OCI-LY1 (cell line): ENCODE data around the gene PCDH15.

Experiments used
- H2AFZ ChIP-seq: fragments of 200-600 bp; sonication (generic), shearing (Covaris generic); 2 replicates; pipeline ENCODE4 v1.6.0; 2014; ENCODE audit warnings: antibody characterized with exemption, mild to moderate bottlenecking, low read length
- H3F3A ChIP-seq: fragments of 200-600 bp; sonication (generic), shearing (Covaris generic); 2 replicates; pipeline ENCODE4 v1.6.0; 2014; ENCODE audit warnings: mild to moderate bottlenecking, antibody characterized with exemption, low read length, moderate library complexity; ENCODE audit not compliant: insufficient read depth
- H3K27ac ChIP-seq: fragments of 200-600 bp; sonication (generic); 2 replicates; pipeline ENCODE4 v1.5.1; 2014; ENCODE audit warnings: low read length, mixed run types, mild to moderate bottlenecking, low read depth; ENCODE audit not compliant: poor library complexity, severe bottlenecking
- H3K27me3 ChIP-seq: fragments of 200-600 bp; sonication (generic); 2 replicates; pipeline ENCODE4 v1.6.0; 2014; ENCODE audit warnings: antibody characterized with exemption, mild to moderate bottlenecking, low read length, moderate library complexity; ENCODE audit not compliant: insufficient read depth
- H3K36me3 ChIP-seq: fragments of 200-600 bp; sonication (generic); 2 replicates; pipeline ENCODE4 v1.6.1; 2014; ENCODE audit warnings: mild to moderate bottlenecking, antibody characterized with exemption, low read length, moderate library complexity, mixed read lengths; ENCODE audit not compliant: insufficient read depth
- H3K4me1 ChIP-seq: fragments of 200-600 bp; sonication (generic); 2 replicates; pipeline ENCODE4 v1.5.1; 2014; ENCODE audit warnings: mild to moderate bottlenecking, low read length, moderate library complexity; ENCODE audit not compliant: insufficient read depth, severe bottlenecking
- H3K4me2 ChIP-seq: fragments of 200-600 bp; sonication (generic), shearing (Covaris generic); 2 replicates; pipeline ENCODE4 v1.6.1; 2014; ENCODE audit warnings: low read length
- H3K4me3 ChIP-seq: fragments of 200-600 bp; sonication (generic); 2 replicates; pipeline ENCODE4 v1.5.1; 2014; ENCODE audit warnings: low read length, low read depth, mild to moderate bottlenecking, mixed read lengths; ENCODE audit not compliant: poor library complexity, severe bottlenecking
- H3K79me2 ChIP-seq: fragments of 200-600 bp; shearing (Covaris generic); 2 replicates; pipeline ENCODE4 v1.6.1; 2016; ENCODE audit warnings: mixed run types, low read length, mixed read lengths; ENCODE audit not compliant: insufficient read depth
- H3K9ac ChIP-seq: fragments of 200-600 bp; sonication (generic), shearing (Covaris generic); 2 replicates; pipeline ENCODE4 v1.6.1; 2014; ENCODE audit warnings: mild to moderate bottlenecking, low read length, mixed read lengths
- H3K9me2 ChIP-seq: fragments of 200-600 bp; sonication (generic), shearing (Covaris generic); 2 replicates; pipeline ENCODE4 v1.6.1; 2014; ENCODE audit warnings: low read depth, mild to moderate bottlenecking, low read length, mixed read lengths
- H3K9me3 ChIP-seq: fragments of 200-600 bp; shearing (Covaris generic); 2 replicates; pipeline ENCODE4 v1.6.1; 2014; ENCODE audit warnings: low read length, mixed read lengths
- H4K20me1 ChIP-seq: fragments of 200-600 bp; sonication (generic), shearing (Covaris generic); 2 replicates; pipeline ENCODE4 v1.6.0; 2016; ENCODE audit warnings: mild to moderate bottlenecking, low read length; ENCODE audit not compliant: insufficient read depth
- EZH2 ChIP-seq: fragments of 200-600 bp; sonication (generic), shearing (Covaris generic); IDR thresholded peaks from 2 replicates; pipeline ENCODE4 v1.8.0; 2017; ENCODE audit warnings: borderline replicate concordance, mixed run types, mild to moderate bottlenecking, antibody characterized with exemption, low read length, moderate library complexity, mixed read lengths
- TF ChIP-seq, protein P1 (sequence below): fragments of 200-600 bp; sonication (generic), shearing (Covaris generic); IDR thresholded peaks from 2 replicates; pipeline ENCODE4 v1.5.1; 2017; ENCODE audit warnings: mild to moderate bottlenecking, antibody characterized with exemption, low read length, moderate library complexity, mixed read lengths

The PCDH15 gene

GRCh38 chr10:54665095-54665494 lies 135.9 kb downstream of the PCDH15 start:
- no peaks in the 10 kb centered on the region for H3K36me3 ChIP-seq
- no peak overlapping the region for H3K4me3 ChIP-seq
- H2AFZ ChIP-seq: no peak overlapping the region
- H3K9ac ChIP-seq: no peak overlapping the region
- H3K9me3 ChIP-seq: no peaks in the 10 kb centered on the region
- no peaks in the 10 kb centered on the region for H3K79me2 ChIP-seq
- no peaks in the 10 kb centered on the region for H4K20me1 ChIP-seq
- H3K4me2 ChIP-seq: no peak overlapping the region
- no peaks in the 10 kb centered on the region for H3K27me3 ChIP-seq
- H3F3A ChIP-seq: no peaks in the 10 kb centered on the region
- no peak overlapping the region for H3K27ac ChIP-seq
- no peaks in the 10 kb centered on the region for H3K9me2 ChIP-seq
- no peaks in the 10 kb centered on the region for H3K4me1 ChIP-seq
- TF ChIP-seq, protein P1, sequence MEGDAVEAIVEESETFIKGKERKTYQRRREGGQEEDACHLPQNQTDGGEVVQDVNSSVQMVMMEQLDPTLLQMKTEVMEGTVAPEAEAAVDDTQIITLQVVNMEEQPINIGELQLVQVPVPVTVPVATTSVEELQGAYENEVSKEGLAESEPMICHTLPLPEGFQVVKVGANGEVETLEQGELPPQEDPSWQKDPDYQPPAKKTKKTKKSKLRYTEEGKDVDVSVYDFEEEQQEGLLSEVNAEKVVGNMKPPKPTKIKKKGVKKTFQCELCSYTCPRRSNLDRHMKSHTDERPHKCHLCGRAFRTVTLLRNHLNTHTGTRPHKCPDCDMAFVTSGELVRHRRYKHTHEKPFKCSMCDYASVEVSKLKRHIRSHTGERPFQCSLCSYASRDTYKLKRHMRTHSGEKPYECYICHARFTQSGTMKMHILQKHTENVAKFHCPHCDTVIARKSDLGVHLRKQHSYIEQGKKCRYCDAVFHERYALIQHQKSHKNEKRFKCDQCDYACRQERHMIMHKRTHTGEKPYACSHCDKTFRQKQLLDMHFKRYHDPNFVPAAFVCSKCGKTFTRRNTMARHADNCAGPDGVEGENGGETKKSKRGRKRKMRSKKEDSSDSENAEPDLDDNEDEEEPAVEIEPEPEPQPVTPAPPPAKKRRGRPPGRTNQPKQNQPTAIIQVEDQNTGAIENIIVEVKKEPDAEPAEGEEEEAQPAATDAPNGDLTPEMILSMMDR: no peak
- TF ChIP-seq EZH2: no peak

DNA sequence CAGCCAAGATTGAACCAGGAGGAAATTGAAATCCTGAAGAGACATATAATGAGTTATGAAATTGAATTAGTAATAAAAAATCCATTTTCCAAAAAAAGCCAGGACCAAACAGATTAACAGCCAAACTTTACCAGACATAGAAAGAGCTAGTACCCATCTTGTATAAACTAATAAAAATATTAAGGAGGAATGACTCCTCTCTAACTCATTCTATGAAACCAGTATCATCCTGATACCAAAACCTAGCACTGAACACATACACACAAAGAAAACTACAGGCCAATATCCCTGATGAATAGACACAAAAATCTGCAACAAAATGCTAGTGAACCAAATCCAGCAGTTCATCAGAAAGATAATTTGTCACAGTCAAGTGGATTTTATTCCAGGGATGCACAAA lies 140.6 kb downstream of the PCDH15 start:
- Histone ChIP-seq H3F3A (no peaks in the 10 kb centered on the region), H3K4me1 (no peaks in the 10 kb centered on the region), H2AFZ (no peak overlapping the region), H3K9me3 (no peaks in the 10 kb centered on the region), H3K27ac (no peak overlapping the region), H3K4me3 (no peak overlapping the region), H3K9ac (no peak overlapping the region), H3K36me3 (no peaks in the 10 kb centered on the region), H4K20me1 (no peaks in the 10 kb centered on the region), H3K9me2 (no peaks in the 10 kb centered on the region), H3K27me3 (no peaks in the 10 kb centered on the region), H3K4me2 (no peak overlapping the region), H3K79me2 (no peaks in the 10 kb centered on the region)
- TF ChIP-seq, protein P1: no peak
- no peak for TF ChIP-seq EZH2

DNA sequence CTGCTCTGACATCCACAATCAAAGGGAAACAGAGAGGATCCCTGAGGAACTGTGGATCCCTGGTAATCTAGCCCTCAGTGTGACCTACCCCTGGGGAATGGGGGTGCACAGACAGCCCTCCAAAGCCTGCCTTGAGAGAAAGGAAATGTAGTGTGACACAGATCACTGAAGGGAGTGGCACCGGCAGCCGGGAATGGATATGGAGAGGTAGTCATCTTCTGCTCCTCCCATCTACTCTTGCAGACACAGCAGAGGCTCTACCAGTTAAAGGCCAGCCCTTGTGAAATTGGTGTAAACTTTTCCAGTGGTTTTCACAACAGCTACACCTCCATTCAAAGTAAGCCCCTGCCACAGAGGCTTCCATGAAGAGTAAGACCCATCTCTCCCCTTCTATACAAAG lies 144.4 kb downstream of the PCDH15 start:
- H3K27me3 ChIP-seq: no peaks in the 10 kb centered on the region
- H3K9ac ChIP-seq: no peak overlapping the region
- no peak overlapping the region for H3K27ac ChIP-seq
- no peak overlapping the region for H3K4me3 ChIP-seq
- TF ChIP-seq, protein P1: no peak
- TF ChIP-seq EZH2: no peak
- no peaks in the 10 kb centered on the region for H3K9me2 ChIP-seq
- no peaks in the 10 kb centered on the region for H3F3A ChIP-seq
- no peaks in the 10 kb centered on the region for H3K36me3 ChIP-seq
- H2AFZ ChIP-seq: no peak overlapping the region
- no peak overlapping the region for H3K4me2 ChIP-seq
- no peaks in the 10 kb centered on the region for H3K9me3 ChIP-seq
- no peaks in the 10 kb centered on the region for H3K4me1 ChIP-seq
- no peaks in the 10 kb centered on the region for H4K20me1 ChIP-seq
- no peaks in the 10 kb centered on the region for H3K79me2 ChIP-seq
